ENCODE measurements around the gene SCYL3.
A peak's percentile ranks its signal among the peaks of the same experiment; 100 is the strongest.
"Not testable (repeated sequence)": the region's sequence is repeated elsewhere in the genome, so short reads cannot be mapped to it uniquely, and the experiment has no call there.

SCYL3 gene

GRCh38 chr1:169921080-169921479, 27.4 kb upstream of the SCYL3 start:
- in situ Hi-C loops (cut with HindIII; ENCODE audit: low pct_ligation_motif_present, low sequenced_read_pairs), result no loop called here
- no peaks in the 10 kb centered on the region for H3K36me3 ChIP-seq (replicated peaks)
- no peak for DNase-seq
- no peak overlapping the region for H3K4me3 ChIP-seq (ENCODE audit: low read depth, low read length)
- no peak overlapping the region for H3K27ac ChIP-seq
- TF ChIP-seq, protein P1, sequence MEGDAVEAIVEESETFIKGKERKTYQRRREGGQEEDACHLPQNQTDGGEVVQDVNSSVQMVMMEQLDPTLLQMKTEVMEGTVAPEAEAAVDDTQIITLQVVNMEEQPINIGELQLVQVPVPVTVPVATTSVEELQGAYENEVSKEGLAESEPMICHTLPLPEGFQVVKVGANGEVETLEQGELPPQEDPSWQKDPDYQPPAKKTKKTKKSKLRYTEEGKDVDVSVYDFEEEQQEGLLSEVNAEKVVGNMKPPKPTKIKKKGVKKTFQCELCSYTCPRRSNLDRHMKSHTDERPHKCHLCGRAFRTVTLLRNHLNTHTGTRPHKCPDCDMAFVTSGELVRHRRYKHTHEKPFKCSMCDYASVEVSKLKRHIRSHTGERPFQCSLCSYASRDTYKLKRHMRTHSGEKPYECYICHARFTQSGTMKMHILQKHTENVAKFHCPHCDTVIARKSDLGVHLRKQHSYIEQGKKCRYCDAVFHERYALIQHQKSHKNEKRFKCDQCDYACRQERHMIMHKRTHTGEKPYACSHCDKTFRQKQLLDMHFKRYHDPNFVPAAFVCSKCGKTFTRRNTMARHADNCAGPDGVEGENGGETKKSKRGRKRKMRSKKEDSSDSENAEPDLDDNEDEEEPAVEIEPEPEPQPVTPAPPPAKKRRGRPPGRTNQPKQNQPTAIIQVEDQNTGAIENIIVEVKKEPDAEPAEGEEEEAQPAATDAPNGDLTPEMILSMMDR (IDR thresholded peaks at IDR 0.05; ENCODE audit: low read depth, low read length, missing control alignments), result no peak
- no peaks in the 10 kb centered on the region for H3K27me3 ChIP-seq (replicated peaks)

GRCh38 chr1:169918927-169919326, 25.2 kb upstream of the SCYL3 start:
- TF ChIP-seq, protein P1 (IDR thresholded peaks at IDR 0.05; ENCODE audit: low read depth, low read length, missing control alignments), result no peak
- in situ Hi-C loops (cut with HindIII; ENCODE audit: low pct_ligation_motif_present, low sequenced_read_pairs), result no loop called here
- H3K27me3 ChIP-seq (replicated peaks), result no peaks in the 10 kb centered on the region
- H3K36me3 ChIP-seq (replicated peaks), result no peaks in the 10 kb centered on the region
- no peak overlapping the region for H3K4me3 ChIP-seq (ENCODE audit: low read depth, low read length)
- no peak overlapping the region for H3K27ac ChIP-seq
- no peak for DNase-seq

- H3K27me3 ChIP-seq (replicated peaks); H3K27ac ChIP-seq; H3K36me3 ChIP-seq (replicated peaks); DNase-seq; H3K4me3 ChIP-seq (ENCODE audit: low read depth, low read length); in situ Hi-C loops (cut with HindIII; ENCODE audit: low pct_ligation_motif_present, low sequenced_read_pairs): not testable (repeated sequence)
Measured at GRCh38 chr1:169918220-169918619, 24.5 kb upstream of the SCYL3 start.

DNA sequence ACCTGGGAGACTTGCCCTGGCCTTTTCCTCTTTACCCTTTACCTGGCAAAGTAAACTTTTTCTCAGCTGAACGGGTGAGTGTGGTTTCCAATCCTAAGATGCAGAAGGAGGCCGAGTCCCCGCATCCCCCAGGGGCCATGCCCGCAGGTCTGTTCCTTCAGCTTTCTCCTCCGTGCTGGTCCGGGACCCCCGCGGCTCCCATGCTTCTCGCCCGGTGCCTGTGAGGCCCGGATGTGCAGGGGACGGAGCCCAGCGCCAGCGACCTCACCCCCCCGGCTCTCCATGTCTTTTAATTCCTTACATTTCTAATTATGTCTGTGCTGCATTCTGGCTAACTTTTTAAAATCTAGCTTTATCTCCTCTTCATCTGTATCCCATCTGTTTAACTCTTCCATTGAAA, 21.5 kb upstream of the SCYL3 start:
- peak overlapping the region; percentile 42 for H3K4me3 ChIP-seq (ENCODE audit: low read depth, low read length)
- TF ChIP-seq, protein P1 (IDR thresholded peaks at IDR 0.05; ENCODE audit: low read depth, low read length, missing control alignments), result no peak
- no peaks in the 10 kb centered on the region for H3K36me3 ChIP-seq (replicated peaks)
- DNase-seq, result no peak
- in situ Hi-C loops (cut with HindIII; ENCODE audit: low pct_ligation_motif_present, low sequenced_read_pairs), result no loop called here
- no peaks in the 10 kb centered on the region for H3K27me3 ChIP-seq (replicated peaks)
- H3K27ac ChIP-seq, result no peak overlapping the region

DNA sequence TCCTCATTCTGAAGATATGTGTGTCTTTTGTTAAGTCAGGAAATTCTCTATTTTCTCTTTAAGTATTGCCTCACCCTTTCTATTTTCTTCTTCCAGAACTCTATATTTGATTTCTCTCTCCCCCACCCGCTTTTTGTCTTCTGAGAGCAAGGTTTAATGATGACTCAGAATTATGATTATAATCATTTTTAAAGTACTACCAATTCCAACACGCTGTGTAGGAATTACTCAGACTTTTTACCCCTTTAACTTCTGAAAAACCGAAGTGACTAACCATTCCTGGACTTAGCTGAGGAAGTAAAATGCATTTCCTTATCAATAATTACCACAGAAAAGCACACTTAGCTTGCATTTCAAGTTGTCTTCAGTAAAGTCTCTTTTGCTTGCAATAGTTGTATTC, 20.8 kb upstream of the SCYL3 start:
- DNase-seq, result peak; percentile 22
- Histone ChIP-seq H3K36me3 (replicated peaks) (no peaks in the 10 kb centered on the region), H3K4me3 (ENCODE audit: low read depth, low read length) (no peak overlapping the region), H3K27me3 (replicated peaks) (no peaks in the 10 kb centered on the region), H3K27ac (no peak overlapping the region)
- in situ Hi-C loops (cut with HindIII; ENCODE audit: low pct_ligation_motif_present, low sequenced_read_pairs), result no loop called here
- TF ChIP-seq, protein P1 (IDR thresholded peaks at IDR 0.05; ENCODE audit: low read depth, low read length, missing control alignments), result no peak

DNA sequence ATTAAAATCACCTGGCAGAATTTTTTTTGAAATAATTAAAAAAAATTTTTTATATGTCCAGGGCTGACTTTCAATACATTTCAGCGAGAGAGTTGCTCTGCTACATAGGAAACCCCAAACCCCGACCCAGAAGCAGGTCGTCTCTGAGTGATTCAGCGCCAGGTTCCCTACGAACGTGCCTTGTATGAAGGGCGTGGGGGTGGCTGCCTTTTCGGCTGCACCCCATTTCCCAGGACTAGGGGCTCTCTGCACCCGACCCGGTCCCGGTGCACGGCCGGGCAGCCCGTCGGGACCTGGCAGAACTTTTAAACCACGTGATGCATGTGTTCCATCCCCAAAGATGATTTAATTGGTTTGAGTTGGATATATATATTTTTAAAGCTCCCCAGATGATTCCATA, 15.8 kb upstream of the SCYL3 start:
- in situ Hi-C loops (cut with HindIII; ENCODE audit: low pct_ligation_motif_present, low sequenced_read_pairs), result no loop called here
- TF ChIP-seq, protein P1 (IDR thresholded peaks at IDR 0.05; ENCODE audit: low read depth, low read length, missing control alignments), result no peak
- DNase-seq, result no peak
- Histone ChIP-seq H3K4me3 (ENCODE audit: low read depth, low read length) (no peak overlapping the region), H3K27me3 (replicated peaks) (no peaks in the 10 kb centered on the region), H3K36me3 (replicated peaks) (no peaks in the 10 kb centered on the region), H3K27ac (no peak overlapping the region)
